K562 (cell line): ENCODE data around the gene RNF186. TPM values are rescaled to one million over a fixed set of nuclear protein-coding genes. Genes with fewer than 3 reads are reported as not detected.
A peak's percentile ranks its signal among the peaks of the same experiment; 100 is the strongest.

ENCODE experiments used
- ATAC-seq: fragments of 200-7000 bp; cut with Tn5 transposase; 3 replicates; pipeline ENCODE4 v1.9.1; 2020; ENCODE audit warnings: moderate library complexity
- BruUV-seq: library from RNA; stranded (reverse); fragments of 400-500 nt; replicated peaks from 2 replicates; lab custom pipeline; 2021; lab: Mats Ljungman, UMichigan
- CTCF ChIA-PET: fragments of 300-600 bp; formaldehyde crosslinking; extraction: SDS; loops from one replicate; lab custom pipeline; 2021; ENCODE audit warnings: low intra/inter-chr PET ratio; lab: Yijun Ruan, JAX
- POLR2A ChIA-PET: fragments of 300-600, 350-650 bp; sonication (Branson Sonifier 250); formaldehyde crosslinking; extraction: SDS; loops from one replicate; lab custom pipeline; 2021; ENCODE audit warnings: antibody characterized with exemption, inconsistent platforms; lab: Yijun Ruan, JAX
- DNase-seq, 4 experiments: peaks; one replicate each; pipeline versions ENCODE4 v3.0.0 to v3.0.0-alpha.2; 2011 to 2018; ENCODE audit warnings: low spot score in 3 of 4, mixed read lengths in 3 of 4; ENCODE audit errors: extremely low read depth in 1 of 4
- FAIRE-seq: peaks from 2 replicates; lab custom pipeline; 2011; peaks lifted over from hg19 to GRCh38; lab: Jason Lieb, UNC
- H2AFZ ChIP-seq: 2 replicates; pipeline ENCODE4 v1.6.0; 2011; ENCODE audit warnings: low read depth, low read length, control low read depth, inconsistent platforms
- H3K27ac ChIP-seq: fragments of 200-600 bp; 3 replicates; pipeline ENCODE4 v1.8.0; 2011; ENCODE audit warnings: low read depth, mild to moderate bottlenecking, control low read depth, inconsistent platforms, low read length, moderate library complexity, mixed read lengths; ENCODE audit errors: extremely low read depth
- H3K27me3 ChIP-seq, 2 experiments: fragments of 300-600 bp in 1 of 2; 2 replicates in 1 of 2; 3 replicates in 1 of 2; pipeline versions ENCODE4 v1.6.0 to v1.8.0; 2011; ENCODE audit warnings: inconsistent platforms in 2 of 2, low read length in 2 of 2, mild to moderate bottlenecking in 1 of 2, mixed read lengths in 1 of 2, moderate library complexity in 1 of 2; ENCODE audit not compliant: control insufficient read depth in 2 of 2, insufficient read depth in 2 of 2
- H3K36me3 ChIP-seq: fragments of 300-600 bp; 3 replicates; pipeline ENCODE4 v1.8.0; 2011; ENCODE audit warnings: mild to moderate bottlenecking, low read length, inconsistent platforms; ENCODE audit not compliant: control insufficient read depth, insufficient read depth
- H3K4me1 ChIP-seq, 2 experiments: fragments of 200-600 bp in 1 of 2; replicated peaks in 1 of 2; 2 replicates in 1 of 2; 3 replicates in 1 of 2; pipeline versions ENCODE4 v1.5.1 to v1.8.0; 2011; ENCODE audit warnings: inconsistent platforms in 2 of 2, low read length in 2 of 2, mild to moderate bottlenecking in 1 of 2, mixed read lengths in 1 of 2, moderate library complexity in 1 of 2; ENCODE audit not compliant: control insufficient read depth in 2 of 2, insufficient read depth in 2 of 2
- H3K4me2 ChIP-seq: 2 replicates; pipeline ENCODE4 v1.6.1; 2011; ENCODE audit warnings: low read length, control low read depth, inconsistent platforms, mixed read lengths; ENCODE audit not compliant: insufficient read depth
- H3K4me3 ChIP-seq: fragments of 200-600 bp; sonication (generic), shearing (Covaris generic); 2 replicates; pipeline ENCODE4 v1.5.1; 2016; ENCODE audit warnings: control low read depth, inconsistent platforms
- H3K79me2 ChIP-seq: fragments of 200-600 bp; 3 replicates; pipeline ENCODE4 v1.8.0; 2011; ENCODE audit warnings: low read length, inconsistent platforms; ENCODE audit not compliant: control insufficient read depth, insufficient read depth
- H3K9ac ChIP-seq, 2 experiments: 2 replicates each; pipeline versions ENCODE4 v1.6.0 to v1.6.1; 2011; ENCODE audit warnings: low read depth in 2 of 2, low read length in 2 of 2, control low read depth in 1 of 2, inconsistent platforms in 1 of 2, mild to moderate bottlenecking in 1 of 2, mixed read lengths in 1 of 2; ENCODE audit not compliant: insufficient read depth in 1 of 2
- H3K9me1 ChIP-seq: one replicate; pipeline ENCODE4 v1.6.0; 2011; ENCODE audit warnings: inconsistent platforms, mild to moderate bottlenecking, low read length, moderate library complexity; ENCODE audit not compliant: control insufficient read depth, insufficient read depth
- H3K9me3 ChIP-seq: replicated peaks from 2 replicates; pipeline ENCODE4 v1.5.1; 2011; ENCODE audit warnings: low read depth, low read length, inconsistent platforms; ENCODE audit not compliant: control insufficient read depth, insufficient read depth
- H4K20me1 ChIP-seq: replicated peaks from 2 replicates; pipeline ENCODE4 v1.6.1; 2011; ENCODE audit warnings: low read length, inconsistent platforms, mixed read lengths; ENCODE audit not compliant: control insufficient read depth, insufficient read depth
- BCOR ChIP-seq: fragments of 450-650 bp; IDR thresholded peaks from 2 replicates; pipeline ENCODE4 v1.6.1; 2016
- CREBBP ChIP-seq: IDR thresholded peaks from one replicate; pipeline ENCODE4 v1.6.1; 2012; ENCODE audit warnings: low read depth, mild to moderate bottlenecking, control low read depth, inconsistent platforms, low read length
- CREM ChIP-seq: IDR thresholded peaks from 2 replicates; pipeline ENCODE4 v1.6.1; 2014; ENCODE audit warnings: antibody characterized with exemption, low read depth
- E2F8 ChIP-seq: fragments of 450-650 bp; IDR thresholded peaks from 2 replicates; pipeline ENCODE4 v1.7.1; 2018; ENCODE audit warnings: mild to moderate bottlenecking, low read depth; ENCODE audit not compliant: partially characterized antibody
- KAT7 ChIP-seq: sonication (generic); formaldehyde crosslinking; IDR thresholded peaks from 2 replicates; pipeline ENCODE4 v1.8.0; 2022; ENCODE audit warnings: missing genetic modification reagents, mild to moderate bottlenecking, borderline replicate concordance
- KDM1A ChIP-seq, 2 experiments: fragments of 450-650 bp; IDR thresholded peaks; 2 replicates each; pipeline ENCODE4 v1.6.1; 2016; ENCODE audit warnings: mild to moderate bottlenecking in 2 of 2
- LARP7 ChIP-seq: fragments of 450-650 bp; IDR thresholded peaks from 2 replicates; pipeline ENCODE4 v1.6.1; 2016
- NFE2 ChIP-seq: IDR thresholded peaks from 2 replicates; pipeline ENCODE4 v1.6.1; 2014; ENCODE audit warnings: antibody characterized with exemption, low read depth
- SMARCB1 ChIP-seq: IDR thresholded peaks from 2 replicates; pipeline ENCODE4 v1.6.1; 2011; ENCODE audit warnings: improper control_type of control experiment, low read depth; ENCODE audit not compliant: insufficient read length
- SREBF1 ChIP-seq: fragments of 150-350 bp; IDR thresholded peaks from 2 replicates; pipeline ENCODE4 v1.6.1; 2014; ENCODE audit warnings: antibody characterized with exemption, low read depth, low read length, borderline replicate concordance
- SUPT5H ChIP-seq: fragments of 450-650 bp; IDR thresholded peaks from 2 replicates; pipeline ENCODE4 v1.6.1; 2016
- ZBTB26 ChIP-seq: fragments of 450-650 bp; formaldehyde crosslinking; IDR thresholded peaks from 2 replicates; pipeline ENCODE4 v1.4.0; 2022; ENCODE audit warnings: missing genetic modification characterization
- ZNF12 ChIP-seq: sonication (generic); formaldehyde crosslinking; IDR thresholded peaks from 2 replicates; pipeline ENCODE4 v1.4.0; 2020; ENCODE audit warnings: mild to moderate bottlenecking, missing genetic modification reagents
- ZNF124 ChIP-seq: sonication (generic); formaldehyde crosslinking; IDR thresholded peaks from 2 replicates; pipeline ENCODE4 v1.8.1; 2022; ENCODE audit warnings: missing genetic modification reagents
- ZNF507 ChIP-seq: conservative IDR thresholded peaks from 2 replicates; pipeline ENCODE4 v1.6.1; 2017; ENCODE audit warnings: missing genetic modification characterization, missing compliant biosample characterization
- WGBS: fragments of 100-300 bp; shearing (Covaris generic); methylation state at CpG from one replicate; pipeline ENCODE4 v1.1.6; 2016; ENCODE audit warnings: low coverage, mixed read lengths; ENCODE audit not compliant: insufficient coverage; ENCODE audit errors: missing lambda C conversion rate; 5-methylcytosine and 5-hydroxymethylcytosine counted together
- in situ Hi-C: fragments of 300-500 bp; cut with MboI; formaldehyde crosslinking; loops from 4 replicates; pipeline ENCODE4 v1.15.0; 2018; ENCODE audit warnings: inconsistent platforms, mixed read lengths
- intact Hi-C: fragments of 100-400 bp; cut with micrococcal nuclease; formaldehyde crosslinking; loops from 2 replicates; pipeline ENCODE4 v1.14.2; 2022
- polyA plus RNA-seq, 8 experiments: library from polyadenylated mRNA; depleted of rRNA in 4 of 8; stranded (reverse) in 5 of 8; unstranded in 3 of 8; fragments of >200 nt; fragmentation: Nextera tagmentation in 2 of 8; fragmentation: Illumina TruSeq in 1 of 8; extraction: Ambion mirVana in 2 of 8; extraction: Trizol in 1 of 8; gene quantifications; 2 replicates each; pipeline versions ENCODE4 v1.2.1 to v1.2.3, GENCODE V29; 2011 to 2014; ENCODE audit warnings: inconsistent platforms in 1 of 8, missing spikeins in 1 of 8
- total RNA-seq, 7 experiments: library from RNA; depleted of rRNA in 6 of 7; stranded (reverse); fragments of >200 nt in 6 of 7; fragmentation: Illumina TruSeq in 2 of 7; extraction: Trizol in 2 of 7; gene quantifications; 2 replicates each; pipeline versions ENCODE4 v1.2.1 to v1.2.3, GENCODE V29; 2011 to 2021; ENCODE audit warnings: low replicate concordance in 1 of 7
- TF ChIP-seq, protein P1 (sequence below), 2 experiments: fragments of 450-650 bp in 1 of 2; sonication (generic) in 1 of 2; formaldehyde crosslinking in 1 of 2; IDR thresholded peaks in 1 of 2; conservative IDR thresholded peaks in 1 of 2; 2 replicates each; pipeline versions ENCODE4 v1.6.1 to v1.8.1; 2016 to 2023; ENCODE audit warnings: mild to moderate bottlenecking in 2 of 2, moderate library complexity in 2 of 2, inconsistent platforms in 1 of 2, missing genetic modification reagents in 1 of 2

Gene RNF186
- total and polyA plus RNA-seq, 9 of the 15 experiments (the other 6 are each of a cell fraction or from before 2014, with no cell fraction given): not detected

DNA sequence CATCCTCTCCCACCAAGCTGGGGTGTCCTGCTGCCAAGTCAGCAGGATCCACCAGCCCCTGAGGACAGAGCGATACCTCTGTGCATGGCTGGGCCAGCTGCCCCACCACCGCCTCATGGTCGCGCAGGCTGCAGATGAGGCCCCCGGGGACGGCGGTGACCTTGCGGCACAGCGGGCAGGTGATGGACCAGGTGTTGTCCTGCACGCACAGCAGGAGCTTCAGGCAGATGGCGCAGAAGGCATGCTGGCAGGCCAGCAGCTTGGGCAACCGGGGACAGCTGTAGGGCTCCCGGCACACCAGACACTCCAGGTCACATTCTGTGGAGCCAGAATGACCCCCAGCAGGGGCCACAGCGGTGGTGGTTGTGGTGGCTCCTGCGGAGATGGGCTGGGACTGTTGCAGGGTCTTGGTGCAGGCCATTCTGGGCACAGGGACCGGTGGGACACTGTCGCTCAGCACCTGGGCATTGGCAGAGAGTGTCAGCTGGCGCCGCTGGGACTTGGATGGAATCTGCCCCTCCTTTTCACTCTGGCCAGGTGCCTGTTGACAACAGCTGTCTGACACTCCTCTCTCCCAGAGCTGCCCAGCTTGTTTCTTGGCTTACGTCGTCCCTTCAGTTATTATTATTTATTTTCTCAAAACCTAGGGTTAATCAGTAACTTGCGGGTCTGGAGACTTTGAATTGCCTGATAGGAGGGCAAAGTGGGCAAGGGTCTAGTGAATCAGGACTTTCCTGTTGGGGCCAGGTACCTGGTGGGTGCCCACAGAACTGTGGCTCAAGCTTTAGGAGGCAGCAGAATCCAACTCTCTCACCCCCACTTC lies at the start of gene RNF186 (continued):
- TF ChIP-seq KAT7 (CRISPR knock-in tag): no peak
- TF ChIP-seq ZNF12 (CRISPR knock-in tag): no peak
- TF ChIP-seq, protein P1, sequence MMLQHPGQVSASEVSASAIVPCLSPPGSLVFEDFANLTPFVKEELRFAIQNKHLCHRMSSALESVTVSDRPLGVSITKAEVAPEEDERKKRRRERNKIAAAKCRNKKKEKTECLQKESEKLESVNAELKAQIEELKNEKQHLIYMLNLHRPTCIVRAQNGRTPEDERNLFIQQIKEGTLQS (IDR thresholded peaks at IDR 0.05): no peak
- TF ChIP-seq, protein P1 (CRISPR knock-in tag; conservative IDR thresholded peaks at IDR 0.05): no peak
- no peak for TF ChIP-seq ZBTB26 (CRISPR knock-in tag)

- no peak overlapping the region for H3K27ac ChIP-seq
- H3K9me3 ChIP-seq: no peaks in the 10 kb centered on the region; the same call in 1 of the 2 replicates
- intact Hi-C loops (no loop called here), in situ Hi-C loops (no loop called here)
- H4K20me1 ChIP-seq: no peaks in the 10 kb centered on the region; the same call in 1 of the 2 replicates
- POLR2A ChIA-PET: no interaction called here
- FAIRE-seq: no peak
- no peak for DNase-seq
- no peak overlapping the region for H2AFZ ChIP-seq
- H3K4me2 ChIP-seq: no peak overlapping the region
- no peak for ATAC-seq
- no peak overlapping the region for H3K4me3 ChIP-seq
- H3K79me2 ChIP-seq: no peaks in the 10 kb centered on the region
- no peaks in the 10 kb centered on the region for H3K36me3 ChIP-seq
- H3K9me1 ChIP-seq: no peaks in the 10 kb centered on the region
- peaks cover 3 to 13% of the 10 kb centered on the region in 2 experiments; a peak in 3 of 5 replicates for H3K27me3 ChIP-seq
- CTCF ChIA-PET: no interaction called here
- H3K9ac ChIP-seq: no peak overlapping the region
- no TSS peak for BruUV-seq
- peaks cover 0 to 13% of the 10 kb centered on the region in 2 experiments; a peak in 2 of 5 replicates for H3K4me1 ChIP-seq
- 6% methylated on average over 1 of the region's 1 CpG for WGBS
- peak; percentile 20; the same call in 1 of the 2 replicates for TF ChIP-seq BCOR
- no peak for TF ChIP-seq ZNF124 (CRISPR knock-in tag)
- TF ChIP-seq LARP7: no peak
- no peak for TF ChIP-seq E2F8
- no peak for TF ChIP-seq NFE2
- peak; percentile 28 to 57; a peak in 1 of 4 replicates for TF ChIP-seq KDM1A (IDR thresholded peaks at IDR 0.05)
- TF ChIP-seq CREBBP: no peak
- no peak for TF ChIP-seq ZNF507 (tag)
- no peak for TF ChIP-seq SMARCB1
- TF ChIP-seq SREBF1: no peak
- TF ChIP-seq SUPT5H: no peak
- TF ChIP-seq CREM: no peak
Observed at GRCh38 chr1:19864570-19865160, 49.6 kb upstream of the RNF186 start.
